COR-L47 (cell line): ENCODE data around the gene FLNC.

ENCODE experiments used
- DNase-seq: peaks from one replicate; lab custom pipeline; 2025; lab: John Stamatoyannopoulos, UW

The FLNC gene, protein sequence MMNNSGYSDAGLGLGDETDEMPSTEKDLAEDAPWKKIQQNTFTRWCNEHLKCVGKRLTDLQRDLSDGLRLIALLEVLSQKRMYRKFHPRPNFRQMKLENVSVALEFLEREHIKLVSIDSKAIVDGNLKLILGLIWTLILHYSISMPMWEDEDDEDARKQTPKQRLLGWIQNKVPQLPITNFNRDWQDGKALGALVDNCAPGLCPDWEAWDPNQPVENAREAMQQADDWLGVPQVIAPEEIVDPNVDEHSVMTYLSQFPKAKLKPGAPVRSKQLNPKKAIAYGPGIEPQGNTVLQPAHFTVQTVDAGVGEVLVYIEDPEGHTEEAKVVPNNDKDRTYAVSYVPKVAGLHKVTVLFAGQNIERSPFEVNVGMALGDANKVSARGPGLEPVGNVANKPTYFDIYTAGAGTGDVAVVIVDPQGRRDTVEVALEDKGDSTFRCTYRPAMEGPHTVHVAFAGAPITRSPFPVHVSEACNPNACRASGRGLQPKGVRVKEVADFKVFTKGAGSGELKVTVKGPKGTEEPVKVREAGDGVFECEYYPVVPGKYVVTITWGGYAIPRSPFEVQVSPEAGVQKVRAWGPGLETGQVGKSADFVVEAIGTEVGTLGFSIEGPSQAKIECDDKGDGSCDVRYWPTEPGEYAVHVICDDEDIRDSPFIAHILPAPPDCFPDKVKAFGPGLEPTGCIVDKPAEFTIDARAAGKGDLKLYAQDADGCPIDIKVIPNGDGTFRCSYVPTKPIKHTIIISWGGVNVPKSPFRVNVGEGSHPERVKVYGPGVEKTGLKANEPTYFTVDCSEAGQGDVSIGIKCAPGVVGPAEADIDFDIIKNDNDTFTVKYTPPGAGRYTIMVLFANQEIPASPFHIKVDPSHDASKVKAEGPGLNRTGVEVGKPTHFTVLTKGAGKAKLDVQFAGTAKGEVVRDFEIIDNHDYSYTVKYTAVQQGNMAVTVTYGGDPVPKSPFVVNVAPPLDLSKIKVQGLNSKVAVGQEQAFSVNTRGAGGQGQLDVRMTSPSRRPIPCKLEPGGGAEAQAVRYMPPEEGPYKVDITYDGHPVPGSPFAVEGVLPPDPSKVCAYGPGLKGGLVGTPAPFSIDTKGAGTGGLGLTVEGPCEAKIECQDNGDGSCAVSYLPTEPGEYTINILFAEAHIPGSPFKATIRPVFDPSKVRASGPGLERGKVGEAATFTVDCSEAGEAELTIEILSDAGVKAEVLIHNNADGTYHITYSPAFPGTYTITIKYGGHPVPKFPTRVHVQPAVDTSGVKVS (N-terminal part only)

DNA sequence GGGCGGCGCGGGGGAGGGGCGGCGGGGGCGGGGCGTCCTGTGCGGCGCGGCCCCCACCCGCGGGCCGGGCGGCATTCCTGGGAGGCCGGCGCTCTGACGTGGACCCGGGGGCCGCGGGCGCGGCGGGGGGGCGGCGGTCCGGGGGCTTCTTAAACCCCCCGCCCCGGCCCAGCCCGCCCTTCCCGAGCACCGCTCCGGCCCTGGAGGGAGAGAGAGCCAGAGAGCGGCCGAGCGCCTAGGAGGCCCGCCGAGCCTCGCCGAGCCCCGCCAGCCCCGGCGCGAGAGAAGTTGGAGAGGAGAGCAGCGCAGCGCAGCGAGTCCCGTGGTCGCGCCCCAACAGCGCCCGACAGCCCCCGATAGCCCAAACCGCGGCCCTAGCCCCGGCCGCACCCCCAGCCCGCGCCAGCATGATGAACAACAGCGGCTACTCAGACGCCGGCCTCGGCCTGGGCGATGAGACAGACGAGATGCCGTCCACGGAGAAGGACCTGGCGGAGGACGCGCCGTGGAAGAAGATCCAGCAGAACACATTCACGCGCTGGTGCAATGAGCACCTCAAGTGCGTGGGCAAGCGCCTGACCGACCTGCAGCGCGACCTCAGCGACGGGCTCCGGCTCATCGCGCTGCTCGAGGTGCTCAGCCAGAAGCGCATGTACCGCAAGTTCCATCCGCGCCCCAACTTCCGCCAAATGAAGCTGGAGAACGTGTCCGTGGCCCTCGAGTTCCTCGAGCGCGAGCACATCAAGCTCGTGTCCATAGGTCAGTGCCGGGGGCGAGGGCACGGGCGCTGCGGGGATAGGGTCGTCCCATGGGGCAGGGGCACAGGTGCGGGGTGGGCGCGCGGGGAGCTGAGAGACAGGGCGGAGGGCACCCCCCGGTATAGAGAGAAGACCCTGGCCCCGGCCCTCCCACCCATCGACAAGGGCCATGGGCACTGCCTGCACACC is at the start of gene FLNC:
Gene FLNC, plus strand, starts transcription at position 176 of the 947 bp plus-strand sequence. Its CDS starts 232 bp downstream, at position 408.
- no peak for DNase-seq

DNA sequence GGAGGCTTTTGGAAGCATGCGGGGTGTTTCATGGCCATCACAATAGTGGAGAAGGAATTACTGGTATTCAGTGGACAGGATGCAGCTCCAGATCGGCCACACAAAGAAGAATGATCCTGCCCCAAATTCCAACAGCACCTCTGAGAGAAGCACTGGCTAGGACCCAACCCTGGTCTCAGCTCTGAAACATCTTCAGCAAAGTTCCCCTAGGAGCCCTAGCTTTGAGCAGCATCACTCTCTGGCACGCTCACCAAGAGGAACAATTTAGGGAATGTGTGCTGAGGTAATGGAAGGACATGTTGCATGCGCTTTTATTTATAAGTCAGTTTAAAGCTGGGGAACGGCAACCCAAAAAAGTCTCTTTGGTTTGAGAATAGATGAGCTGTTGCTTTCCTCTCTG is 49.1 kb upstream of the FLNC start:
- no peak for DNase-seq

DNA sequence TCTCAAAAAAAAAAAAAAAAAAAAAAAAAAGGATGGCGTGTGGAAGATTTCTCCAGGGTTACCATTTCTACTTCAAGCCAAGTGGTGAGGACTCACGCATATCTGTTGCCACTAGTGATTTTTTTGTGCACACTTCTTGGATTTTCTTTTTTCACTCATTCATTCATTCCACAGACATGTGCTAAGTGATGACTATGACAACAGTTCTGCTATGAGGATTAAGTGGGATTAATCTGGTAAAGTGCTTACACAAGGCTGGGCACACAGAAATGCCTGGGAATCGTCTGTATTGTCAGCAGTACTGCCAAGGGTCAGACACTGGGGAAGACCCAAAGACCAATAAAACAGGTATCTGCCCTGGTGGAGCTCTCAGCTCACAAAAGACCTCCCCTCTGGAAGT is 48.4 kb upstream of the FLNC start:
- no peak for DNase-seq

DNA sequence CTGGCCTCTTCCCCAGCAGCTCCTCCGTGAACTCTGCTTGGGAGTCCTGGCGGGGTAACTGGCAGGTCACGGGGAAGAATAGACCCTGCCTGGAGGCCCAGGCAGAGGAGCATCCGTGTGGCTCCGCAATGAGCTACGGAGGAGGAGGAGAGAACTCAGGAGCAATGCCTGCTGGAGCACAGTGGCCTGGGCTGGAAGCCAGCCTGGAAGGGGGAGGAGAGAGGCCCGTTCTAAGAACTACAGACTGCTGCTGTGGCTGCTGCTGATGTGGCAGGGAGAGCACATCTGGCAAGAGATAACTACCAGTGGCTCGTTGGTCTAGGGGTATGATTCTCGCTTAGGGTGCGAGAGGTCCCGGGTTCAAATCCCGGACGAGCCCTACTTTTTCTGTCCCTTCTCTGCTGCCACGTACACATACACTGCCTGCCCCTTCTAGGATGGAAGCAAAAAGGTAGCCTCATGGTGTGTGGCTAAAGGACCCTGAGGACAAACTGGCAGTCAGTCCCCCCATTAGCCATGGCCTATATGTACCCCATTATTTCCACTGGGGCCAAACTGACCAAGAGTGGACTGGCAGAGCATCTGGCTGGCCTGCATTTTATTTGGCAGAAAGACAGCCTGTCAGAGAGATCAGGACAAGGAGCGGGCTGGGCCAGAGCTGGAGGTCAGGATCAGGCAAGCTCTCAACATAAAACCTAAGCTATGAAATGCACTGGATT is 46.9 kb upstream of the FLNC start:
- no peak for DNase-seq

DNA sequence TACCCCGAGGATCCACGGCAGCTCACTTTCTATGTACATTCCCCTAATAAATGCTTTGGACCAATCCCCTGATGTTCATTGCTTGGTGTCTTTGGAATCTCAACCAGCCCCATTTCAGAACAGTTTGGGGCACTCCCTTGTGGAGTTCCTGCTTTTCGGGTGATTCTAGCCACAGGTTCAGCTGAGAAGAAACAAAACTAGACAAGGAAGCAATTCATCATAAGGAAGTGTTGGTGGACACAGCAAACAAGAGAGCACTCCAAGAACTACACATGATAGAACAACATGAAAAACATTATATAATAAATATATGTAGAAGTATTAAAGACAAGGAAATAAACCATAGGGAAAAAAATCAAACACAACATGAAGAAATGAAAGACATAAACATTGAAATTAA is 44.5 kb upstream of the FLNC start:
- no peak for DNase-seq

DNA sequence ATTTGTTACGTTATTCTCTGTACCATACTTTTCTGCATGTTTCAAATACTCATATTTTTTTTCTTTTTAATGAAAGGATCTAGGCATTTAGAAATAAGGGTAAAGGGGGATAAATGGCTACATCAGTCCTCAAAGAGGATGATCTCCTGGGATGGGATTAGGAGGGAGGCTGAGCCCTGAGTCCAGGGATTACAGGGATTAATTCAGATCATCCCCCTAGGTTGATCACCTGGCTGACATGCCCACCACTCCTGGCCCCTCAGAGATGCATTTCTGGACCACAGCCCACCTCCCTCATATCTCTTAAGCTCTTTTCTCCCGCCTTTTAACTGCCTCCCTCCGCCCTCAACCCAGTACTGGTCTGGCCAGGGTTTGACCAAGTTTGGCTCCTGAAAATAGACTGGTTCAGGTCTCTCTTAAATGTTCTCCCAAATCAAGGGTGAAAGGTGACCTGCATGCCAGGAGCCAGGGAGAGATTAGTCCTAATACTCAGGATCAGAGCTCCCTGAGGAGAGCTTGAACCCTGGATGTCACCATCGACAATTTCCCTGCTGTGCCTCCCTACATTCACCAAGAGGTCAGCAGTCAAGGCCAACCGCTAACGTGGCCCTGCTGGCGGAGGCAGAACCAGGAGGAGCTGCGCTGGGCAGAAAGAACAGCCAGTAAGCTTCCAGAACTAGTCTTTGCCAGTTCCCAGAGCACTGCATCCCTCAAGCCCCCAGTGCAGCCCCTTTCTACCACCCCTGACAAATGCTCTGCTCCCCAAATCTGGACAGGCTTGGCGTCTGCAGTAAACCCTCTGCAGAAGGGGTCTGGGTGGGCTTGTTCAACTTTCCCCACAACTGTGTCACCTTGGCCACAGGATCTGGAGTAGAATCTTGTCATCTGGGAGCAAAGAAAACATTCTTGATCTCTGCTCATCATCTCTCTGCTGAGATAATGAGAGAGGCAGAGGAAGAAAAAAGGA is 41.5 kb upstream of the FLNC start:
- DNase-seq: no peak

DNA sequence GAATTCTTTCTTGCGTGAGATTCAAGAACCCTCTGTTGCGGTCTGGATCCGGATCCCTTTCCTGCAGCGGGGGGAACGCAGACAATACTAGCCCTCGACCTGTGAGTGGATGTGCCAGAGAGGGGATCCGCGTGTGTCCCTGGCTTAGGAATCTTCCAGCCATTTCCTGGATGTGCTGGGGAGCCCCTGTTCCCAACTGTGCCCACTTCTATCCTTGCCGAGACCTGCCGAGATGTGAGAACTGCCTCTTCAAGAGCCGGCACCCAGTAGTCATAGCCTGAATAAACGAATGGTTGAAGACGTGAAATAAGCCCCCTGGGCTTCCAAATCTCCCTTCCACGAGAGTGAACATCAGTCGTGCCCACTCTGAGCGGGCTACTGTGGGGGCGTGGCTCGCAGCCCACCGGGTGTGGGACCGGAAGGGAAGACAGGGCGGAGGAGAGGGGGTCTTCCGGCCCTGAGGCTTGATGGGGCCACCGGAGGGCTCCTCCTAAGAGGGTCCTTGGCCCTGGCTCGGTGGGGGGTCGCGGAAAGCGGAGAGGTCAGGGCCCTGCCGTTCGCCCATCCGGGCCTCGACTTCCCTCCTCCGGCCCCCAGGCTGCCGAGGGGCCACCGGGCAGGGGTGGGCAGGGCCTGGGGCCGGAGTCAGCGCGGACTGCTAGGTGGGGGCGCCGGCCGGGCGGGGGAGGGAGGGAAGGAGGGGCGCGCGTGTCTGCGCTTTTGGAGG is 39.7 kb upstream of the FLNC start:
- no peak for DNase-seq

DNA sequence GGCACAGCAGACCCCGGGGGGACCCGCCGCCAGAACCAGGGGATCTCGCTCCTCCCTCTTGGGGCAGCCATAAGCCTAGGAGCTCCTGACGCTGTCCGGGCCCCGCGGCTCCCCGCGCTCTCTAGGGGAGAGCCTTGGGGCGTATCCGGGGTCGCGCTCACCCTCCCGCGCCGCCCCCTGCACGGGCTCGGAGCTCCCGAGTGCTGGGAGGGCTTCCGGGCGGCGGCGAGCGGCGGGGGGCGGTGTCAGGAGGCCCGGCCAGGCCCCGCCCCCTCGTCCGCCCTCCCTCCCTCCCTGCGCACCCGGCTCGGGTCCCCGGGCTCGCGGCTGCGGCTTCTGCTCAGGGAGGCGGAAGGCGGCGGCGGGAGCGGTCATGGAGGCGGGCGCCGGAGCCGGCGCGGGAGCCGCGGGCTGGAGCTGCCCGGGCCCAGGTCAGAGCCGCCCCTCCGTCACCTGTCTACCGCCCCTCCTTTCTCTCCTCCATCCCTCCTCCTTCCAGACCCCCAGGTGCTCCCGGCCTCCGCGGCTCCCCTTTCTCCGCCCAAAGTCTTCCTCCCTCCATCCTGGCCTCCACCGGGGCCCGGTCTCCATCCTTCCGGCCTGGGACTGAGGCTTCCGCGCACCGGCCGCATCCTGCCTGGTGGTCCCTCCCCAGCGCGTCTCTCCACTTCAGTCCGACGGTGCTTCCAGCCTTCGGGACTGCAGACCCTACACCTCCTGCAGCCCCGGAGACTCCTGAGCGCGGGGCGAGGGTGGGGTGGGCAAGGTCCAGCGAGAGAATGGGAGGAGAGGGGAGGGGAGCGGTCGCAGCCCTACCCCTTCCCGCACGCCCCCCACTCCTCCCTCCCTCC is 38.9 kb upstream of the FLNC start, which contains the start of gene CCDC136:
Gene CCDC136, plus strand, starts transcription at position 848 of the 851 bp plus-strand sequence. CDS start 444 bp downstream, outside the sequence.
- peak; percentile 47 for DNase-seq

DNA sequence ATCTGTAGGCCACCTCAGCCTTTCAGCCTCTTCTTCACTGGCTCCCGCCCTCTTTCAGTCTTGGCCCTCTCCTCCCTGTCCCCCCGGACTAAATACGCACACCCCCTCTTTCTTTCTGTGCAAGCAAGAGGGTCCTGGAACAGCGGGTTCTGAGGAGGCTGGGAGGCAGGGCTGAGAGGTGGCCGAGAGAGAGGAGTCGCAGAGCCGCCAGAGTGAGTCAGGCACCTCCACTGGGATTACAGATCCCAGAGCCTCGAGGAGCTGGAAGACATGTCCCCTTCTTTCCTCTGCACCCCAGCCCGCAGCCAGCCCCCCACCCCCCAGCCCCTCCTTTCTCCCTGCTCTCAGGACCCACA is 38.3 kb upstream of the FLNC start:
- peak; percentile 1 for DNase-seq

DNA sequence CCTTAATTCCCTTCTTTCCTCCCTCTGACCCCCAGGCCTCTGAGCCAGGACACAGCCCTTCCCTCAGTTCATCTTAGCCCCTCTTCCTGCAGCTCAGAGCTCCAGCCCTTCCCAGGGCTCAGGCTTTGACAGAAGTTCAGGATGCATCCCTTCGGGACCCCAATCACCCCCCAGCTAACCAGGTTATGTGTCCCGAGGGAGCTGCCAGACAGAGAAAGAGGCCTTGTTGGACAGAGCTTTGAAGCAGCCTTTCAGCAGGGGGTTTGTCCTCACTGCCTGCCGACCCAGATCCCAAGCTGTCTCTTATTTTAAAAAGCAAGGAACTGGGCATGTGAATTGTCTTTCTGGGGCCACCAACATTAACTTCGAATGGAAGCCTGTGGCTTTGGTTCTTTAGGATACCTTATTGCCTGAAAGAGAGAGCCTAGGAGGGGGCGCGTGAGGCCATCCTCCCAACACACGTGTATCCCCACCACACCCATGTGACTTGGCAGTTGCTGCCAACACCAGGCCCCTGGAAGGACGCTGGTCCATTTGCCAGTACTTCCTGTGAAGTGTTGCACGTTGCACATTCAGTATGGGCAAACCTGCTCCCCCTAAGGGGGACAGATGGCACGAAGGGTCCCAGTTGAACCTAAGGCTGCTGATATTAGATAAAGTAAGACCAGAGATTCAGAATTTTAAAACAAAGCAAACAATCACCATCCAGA is 37.6 kb upstream of the FLNC start:
- DNase-seq: peak; percentile 4

DNA sequence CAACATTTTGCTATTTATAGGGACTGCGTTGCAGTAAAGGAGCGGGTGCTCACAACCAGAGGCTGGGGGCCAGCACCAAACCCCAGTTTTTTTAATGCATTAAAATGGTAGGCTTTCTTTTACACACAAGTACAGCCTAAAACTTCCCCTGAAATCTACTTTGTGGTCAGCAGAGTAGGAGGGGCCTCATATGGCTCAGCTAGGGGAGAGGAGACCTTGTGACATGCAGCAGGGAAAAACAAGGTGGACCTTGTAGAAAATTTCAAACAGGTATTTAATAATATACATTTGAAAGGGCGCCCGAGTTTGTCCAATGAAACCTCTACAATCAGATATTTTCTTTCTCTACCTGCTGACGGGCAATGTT is 37.0 kb upstream of the FLNC start:
- no peak for DNase-seq

DNA sequence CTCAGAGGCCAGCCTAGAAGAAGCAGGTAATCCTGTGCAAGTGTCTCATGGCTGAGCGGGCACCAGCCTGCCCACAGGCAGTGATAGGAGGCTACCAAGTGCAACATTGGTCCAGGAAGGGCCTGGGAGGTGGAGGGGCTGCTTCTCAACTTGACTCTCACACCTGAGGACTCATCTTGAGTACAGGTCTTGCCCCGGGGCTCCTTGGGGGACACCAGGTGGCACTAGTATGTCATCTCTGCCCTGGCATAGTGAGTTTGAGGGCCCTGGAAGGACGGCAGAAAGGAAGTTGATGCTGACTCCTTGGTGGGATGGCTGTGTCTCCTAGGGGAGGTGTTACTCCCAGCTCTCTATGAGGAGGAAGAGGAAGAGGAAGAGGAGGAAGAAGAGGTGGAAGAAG is 36.2 kb upstream of the FLNC start:
- peak; percentile 2 for DNase-seq

DNA sequence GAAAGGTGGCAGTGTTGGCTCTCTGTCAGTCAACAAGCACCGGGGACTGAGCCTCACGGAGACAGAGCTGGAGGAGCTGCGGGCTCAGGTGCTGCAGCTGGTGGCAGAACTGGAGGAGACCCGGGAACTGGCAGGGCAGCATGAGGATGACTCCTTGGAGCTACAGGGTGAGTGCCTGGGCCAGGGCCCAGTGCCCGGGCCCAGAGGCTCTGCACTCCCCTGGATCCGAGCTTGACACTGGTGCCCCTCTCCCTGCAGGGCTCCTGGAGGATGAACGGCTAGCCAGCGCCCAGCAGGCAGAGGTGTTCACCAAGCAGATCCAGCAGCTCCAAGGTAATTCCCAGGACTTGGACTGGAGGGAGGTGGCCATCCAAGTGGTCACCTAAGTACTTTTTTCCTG is 35.8 kb upstream of the FLNC start:
- no peak for DNase-seq

DNA sequence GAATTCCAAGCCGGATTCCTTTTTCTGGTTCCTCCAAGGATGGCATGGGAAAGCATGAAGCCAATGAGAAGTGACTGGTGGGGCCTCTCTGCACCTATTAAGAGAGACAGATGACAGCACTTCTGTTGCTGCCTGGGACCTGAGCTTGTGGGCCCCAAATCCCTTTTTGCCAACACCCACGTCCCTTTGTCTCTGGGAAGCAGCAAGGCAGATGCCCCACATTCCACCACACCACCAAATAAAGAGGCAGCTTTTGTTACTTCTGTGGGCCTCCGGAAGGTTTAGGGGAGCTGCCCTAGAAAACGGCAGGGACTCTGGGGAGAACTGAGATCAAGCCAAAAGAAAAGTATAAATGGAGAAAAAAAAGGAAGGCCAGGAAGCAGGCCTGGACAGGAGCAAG is 35.1 kb upstream of the FLNC start:
- DNase-seq: no peak

DNA sequence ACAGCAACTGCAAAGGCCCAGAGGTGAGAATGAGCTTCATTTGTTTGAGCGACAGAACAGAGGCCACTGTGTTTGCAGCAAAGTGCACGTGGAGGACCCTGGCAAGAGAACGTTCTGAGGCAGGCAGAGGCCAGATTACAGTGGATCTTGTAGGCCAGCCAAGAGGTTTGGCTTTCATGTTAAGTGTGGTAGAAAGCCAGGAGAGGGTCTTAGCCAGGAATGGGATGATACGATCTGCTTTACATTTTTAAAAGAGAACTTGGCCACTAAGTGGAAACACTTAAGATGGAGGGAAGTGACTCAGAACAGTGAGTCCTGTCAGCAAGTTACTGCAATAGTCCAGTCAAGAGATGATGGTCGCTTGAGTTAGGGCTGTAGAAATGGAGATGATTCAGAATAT is 33.9 kb upstream of the FLNC start:
- no peak for DNase-seq

DNA sequence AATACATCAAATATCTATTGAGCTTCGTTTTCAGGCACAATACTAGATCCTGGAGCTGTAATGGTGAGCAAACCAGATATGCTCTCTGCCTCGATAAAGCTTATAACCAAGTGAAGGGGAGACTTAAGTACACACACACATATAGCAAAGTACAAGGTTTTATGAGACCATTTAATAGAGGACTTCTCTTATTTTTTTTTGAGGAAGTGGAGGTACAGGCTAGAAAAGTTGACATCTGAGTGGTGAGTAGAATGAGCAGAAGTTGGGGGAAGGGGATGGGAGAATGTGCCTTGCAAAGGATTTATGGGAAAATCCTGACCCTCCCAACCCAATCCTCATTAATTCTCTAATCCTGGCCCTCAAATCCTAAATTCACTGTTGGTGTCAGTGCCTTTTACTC is 30.8 kb upstream of the FLNC start:
- DNase-seq: no peak

DNA sequence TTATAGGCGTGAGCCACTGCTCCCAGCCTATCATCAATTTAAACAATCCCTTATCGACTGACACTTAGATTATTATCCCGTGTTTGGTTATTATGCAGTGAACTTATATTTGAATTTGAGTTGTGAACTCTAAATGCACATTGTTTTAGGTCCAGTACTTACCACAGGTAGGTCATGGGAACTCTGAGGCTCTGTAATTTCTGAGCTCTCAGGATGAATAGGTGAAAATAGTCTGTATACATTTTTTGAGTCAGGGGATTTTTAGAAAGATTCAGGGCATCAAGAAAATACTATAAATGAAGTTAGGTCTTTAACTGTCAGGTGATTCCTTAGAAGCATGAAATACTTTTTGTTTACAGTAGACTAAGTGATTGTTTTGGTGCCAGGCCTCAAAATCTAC is 29.6 kb upstream of the FLNC start:
- no peak for DNase-seq
